MCF 10A (cell line): ENCODE results near the gene TMBIM1. TPM values are rescaled to one million over a fixed set of nuclear protein-coding genes. Genes with fewer than 3 reads are reported as not detected.
A peak's percentile ranks its signal among the peaks of the same experiment; 100 is the strongest.

Experiments used
- BruUV-seq: library from RNA; stranded (reverse); fragments of 400-500 nt; replicated peaks from 2 replicates; lab custom pipeline; 2021; lab: Mats Ljungman, UMichigan
- CTCF ChIA-PET: fragments of 300-600 bp; sonication (Branson Sonifier 250); formaldehyde crosslinking; extraction: SDS; loops from one replicate; lab custom pipeline; 2021; ENCODE audit warnings: antibody characterized with exemption, inconsistent platforms; lab: Yijun Ruan, JAX
- POLR2A ChIA-PET: fragments of 300-600, 350-650 bp; sonication (Branson Sonifier 250); formaldehyde crosslinking; extraction: SDS; loops from one replicate; lab custom pipeline; 2020; ENCODE audit warnings: antibody characterized with exemption, inconsistent platforms; lab: Yijun Ruan, JAX
- DNase-seq: peaks from one replicate; pipeline ENCODE4 v3.0.0-alpha.2; 2018; ENCODE audit not compliant: unreplicated experiment
- H3K27ac Mint-ChIP-seq: one replicate; pipeline ENCODE4 v1.8.0; 2022; ENCODE audit warnings: mild to moderate bottlenecking, low read depth, mixed read lengths; ENCODE audit not compliant: unreplicated experiment
- H3K27me3 Mint-ChIP-seq: one replicate; pipeline ENCODE4 v1.8.0; 2022; ENCODE audit warnings: mixed read lengths; ENCODE audit not compliant: insufficient read depth, unreplicated experiment
- H3K36me3 Mint-ChIP-seq: one replicate; pipeline ENCODE4 v1.8.0; 2022; ENCODE audit warnings: mild to moderate bottlenecking, moderate library complexity, mixed read lengths; ENCODE audit not compliant: insufficient read depth, unreplicated experiment
- H3K4me1 Mint-ChIP-seq: one replicate; pipeline ENCODE4 v1.8.0; 2022; ENCODE audit warnings: mixed read lengths; ENCODE audit not compliant: insufficient read depth, unreplicated experiment
- H3K4me3 Mint-ChIP-seq: one replicate; pipeline ENCODE4 v1.8.0; 2022; ENCODE audit warnings: mild to moderate bottlenecking, moderate library complexity, mixed read lengths; ENCODE audit not compliant: unreplicated experiment
- H3K9me3 Mint-ChIP-seq: one replicate; pipeline ENCODE4 v1.8.0; 2022; ENCODE audit warnings: mixed read lengths; ENCODE audit not compliant: unreplicated experiment
- CTCF ChIP-seq: fragments of 200-600 bp; IDR thresholded peaks from one replicate; pipeline ENCODE4 v1.8.0; 2022; ENCODE audit warnings: antibody characterized with exemption, mild to moderate bottlenecking; ENCODE audit not compliant: unreplicated experiment
- intact Hi-C: fragments of 100-400 bp; cut with micrococcal nuclease; formaldehyde crosslinking; loops from 2 replicates; pipeline ENCODE4 v1.14.1; 2022
- total RNA-seq: library from RNA; stranded (reverse); gene quantifications from 2 replicates; pipeline ENCODE4 v1.2.3, GENCODE V29; 2022

Gene TMBIM1
- total RNA-seq, 1 experiment from 2014 or later, result 107 TPM

DNA sequence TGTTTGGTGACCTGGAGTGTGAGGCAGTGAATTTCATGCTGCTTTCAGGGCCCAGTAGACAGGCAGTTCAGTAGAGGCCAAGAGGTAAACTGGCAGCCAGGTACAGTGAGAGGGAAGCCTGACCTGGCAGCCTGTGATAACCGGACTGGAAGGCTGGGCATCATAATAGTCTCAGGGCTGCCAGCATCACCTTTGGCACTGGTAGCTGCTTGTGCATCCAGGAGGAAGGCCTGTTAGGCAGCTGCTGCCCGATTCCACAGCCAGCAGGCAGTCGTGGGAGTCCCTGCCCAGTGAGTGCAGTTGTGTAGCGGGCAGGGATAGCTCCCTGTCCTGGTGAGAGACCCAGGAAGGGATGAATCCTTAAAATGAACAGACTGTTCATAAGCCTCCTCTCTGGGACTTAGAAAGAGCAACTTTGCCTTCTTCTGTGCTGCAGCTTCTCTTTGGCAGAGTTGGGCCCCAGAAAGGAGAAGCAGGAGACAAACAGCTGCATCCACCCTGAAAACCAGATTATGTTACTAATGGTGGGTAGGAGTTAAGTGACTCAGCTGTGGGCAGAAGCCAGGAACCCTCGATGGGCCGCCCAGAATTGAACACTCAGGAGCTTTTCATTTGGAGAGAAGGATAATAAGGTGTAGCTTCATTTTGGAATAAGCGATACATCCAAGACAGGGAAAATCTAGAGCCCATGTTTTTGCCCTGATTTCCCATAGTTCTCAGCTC lies 39.6 kb downstream of the TMBIM1 start:
- intact Hi-C loops, result no loop called here
- CTCF ChIA-PET, result interaction anchor here (1.3 kb wide), 1 partner anchor 10 kb away, joined by 3 read pairs; no protein-coding TSS in a partner anchor
- no peak overlapping the region for H3K4me3 Mint-ChIP-seq
- no TSS peak for BruUV-seq
- no peak for TF ChIP-seq CTCF
- peak overlapping the region; percentile 54 for H3K27ac Mint-ChIP-seq
- POLR2A ChIA-PET, result interaction anchor here (0.9 to 2.1 kb wide), 3 partner anchors 9 to 27 kb away, joined by 3 to 6 read pairs (median 3); no protein-coding TSS in a partner anchor
- no peaks in the 10 kb centered on the region for H3K27me3 Mint-ChIP-seq
- no peak for DNase-seq
- H3K36me3 Mint-ChIP-seq, result peaks cover 89% of the 10 kb centered on the region
- H3K9me3 Mint-ChIP-seq, result no peaks in the 10 kb centered on the region
- no peaks in the 10 kb centered on the region for H3K4me1 Mint-ChIP-seq

GRCh38 chr2:218249691-218250090 lies 42.6 kb downstream of the TMBIM1 start:
- Mint-ChIP-seq H3K9me3 (no peaks in the 10 kb centered on the region), H3K4me1 (no peaks in the 10 kb centered on the region), H3K27me3 (no peaks in the 10 kb centered on the region), H3K36me3 (peaks cover 100% of the 10 kb centered on the region), H3K27ac (no peak overlapping the region), H3K4me3 (no peak overlapping the region)
- DNase-seq, result no peak
- intact Hi-C loops, result no loop called here
- no peak for TF ChIP-seq CTCF
- ChIA-PET POLR2A (no interaction called here), CTCF (interaction anchor here (0.9 kb wide), 1 partner anchor 43 kb away, joined by 3 read pairs; no protein-coding TSS in a partner anchor)
- BruUV-seq, result no TSS peak

GRCh38 chr2:218245214-218245613 lies 47.1 kb downstream of the TMBIM1 start:
- CTCF ChIA-PET, result interaction anchor here (1.5 to 2.0 kb wide), 3 partner anchors 12 to 27 kb away, joined by 3 to 8 read pairs (median 7); no protein-coding TSS in a partner anchor
- H3K27ac Mint-ChIP-seq, result peak overlapping the region; percentile 54
- no peaks in the 10 kb centered on the region for H3K9me3 Mint-ChIP-seq
- TF ChIP-seq CTCF, result no peak
- no peak overlapping the region for H3K4me3 Mint-ChIP-seq
- intact Hi-C loops, result no loop called here
- peaks cover 100% of the 10 kb centered on the region for H3K36me3 Mint-ChIP-seq
- no TSS peak for BruUV-seq
- no peak for DNase-seq
- POLR2A ChIA-PET, result interaction anchor here (3.7 kb wide), 1 partner anchor 11 kb away, joined by 19 read pairs; no protein-coding TSS in a partner anchor
- H3K27me3 Mint-ChIP-seq, result no peaks in the 10 kb centered on the region
- no peaks in the 10 kb centered on the region for H3K4me1 Mint-ChIP-seq

- Mint-ChIP-seq H3K36me3 (peaks cover 100% of the 10 kb centered on the region), H3K27ac (no peak overlapping the region), H3K4me1 (no peaks in the 10 kb centered on the region)
These were observed 47.6 kb downstream of the TMBIM1 start for GRCh38 chr2:218244665-218245064.

More at GRCh38 chr2:218244665-218245064, 47.6 kb downstream of the TMBIM1 start:
- TF ChIP-seq CTCF, result no peak
- DNase-seq, result no peak
- no TSS peak for BruUV-seq
- ChIA-PET POLR2A (interaction anchor here (1.3 to 3.7 kb wide), 2 partner anchors 11 to 25 kb away, joined by 5 to 19 read pairs; partner anchors contain the start of genes AAMP and PNKD), CTCF (interaction anchor here (1.5 to 1.8 kb wide), 2 partner anchors 13 to 28 kb away, joined by 3 to 7 read pairs; no protein-coding TSS in a partner anchor)
- H3K9me3 Mint-ChIP-seq, result no peaks in the 10 kb centered on the region
- H3K27me3 Mint-ChIP-seq, result no peaks in the 10 kb centered on the region
- intact Hi-C loops, result no loop called here
- H3K4me3 Mint-ChIP-seq, result no peak overlapping the region
